Activated T-cell treated with anti-CD3 and anti-CD28 coated beads, Interleukin-2, amount 50 U/mL, for 1 hour (primary cell): ENCODE results near the gene RBM20.
"Not testable (repeated sequence)": the region's sequence is repeated elsewhere in the genome, so short reads cannot be mapped to it uniquely, and the experiment has no call there.

Experiments used
- DNase-seq: peaks from one replicate; pipeline ENCODE4 v3.0.0-alpha.2; 2020

RBM20 gene

DNA sequence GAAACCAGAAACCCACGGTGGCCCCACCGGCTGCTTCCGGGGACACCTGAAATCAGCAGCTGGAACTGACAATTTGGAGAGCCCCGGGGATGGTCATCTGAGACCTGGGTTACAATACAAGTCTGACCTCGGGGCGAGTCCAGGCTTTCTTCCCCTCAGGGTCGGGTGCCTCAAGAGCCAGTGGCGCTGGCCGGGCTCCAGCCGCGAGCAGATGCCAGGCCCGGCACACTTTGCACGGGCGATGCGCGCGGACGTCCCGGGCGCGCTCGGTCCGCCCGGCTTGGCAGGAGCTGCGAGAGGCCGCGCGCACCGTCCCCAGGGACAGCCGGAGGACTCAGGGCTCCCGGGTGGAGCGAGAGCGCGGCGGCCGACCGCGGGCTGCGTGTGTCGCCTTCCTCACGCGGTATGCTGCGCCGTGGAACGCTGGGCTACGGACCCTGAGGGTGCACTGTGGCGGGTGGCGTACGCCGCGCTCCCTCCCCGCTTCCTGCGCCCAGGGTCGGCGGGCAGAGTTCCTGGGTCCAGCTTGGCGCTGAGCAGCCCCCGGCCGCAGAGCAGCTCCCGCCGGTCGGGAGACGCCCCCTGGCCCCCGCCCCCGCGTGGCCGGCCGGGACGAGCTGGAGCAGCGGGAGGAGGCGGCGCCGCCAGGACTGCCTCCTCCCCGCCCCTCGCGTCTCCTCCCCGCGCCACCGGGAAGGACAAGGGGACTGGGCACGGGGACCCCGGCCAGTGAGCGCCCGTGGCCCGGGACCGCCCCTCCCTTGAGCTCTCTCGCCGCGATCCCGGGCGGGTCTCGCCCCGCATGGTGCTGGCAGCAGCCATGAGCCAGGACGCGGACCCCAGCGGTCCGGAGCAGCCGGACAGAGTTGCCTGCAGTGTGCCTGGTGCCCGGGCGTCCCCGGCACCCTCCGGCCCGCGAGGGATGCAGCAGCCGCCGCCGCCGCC is at the start of gene RBM20:
Gene RBM20 (plus strand): TSS at position 684 of the 945 bp plus-strand sequence. CDS start 119 bp downstream, at position 803.
- peak; percentile 46 for DNase-seq

DNA sequence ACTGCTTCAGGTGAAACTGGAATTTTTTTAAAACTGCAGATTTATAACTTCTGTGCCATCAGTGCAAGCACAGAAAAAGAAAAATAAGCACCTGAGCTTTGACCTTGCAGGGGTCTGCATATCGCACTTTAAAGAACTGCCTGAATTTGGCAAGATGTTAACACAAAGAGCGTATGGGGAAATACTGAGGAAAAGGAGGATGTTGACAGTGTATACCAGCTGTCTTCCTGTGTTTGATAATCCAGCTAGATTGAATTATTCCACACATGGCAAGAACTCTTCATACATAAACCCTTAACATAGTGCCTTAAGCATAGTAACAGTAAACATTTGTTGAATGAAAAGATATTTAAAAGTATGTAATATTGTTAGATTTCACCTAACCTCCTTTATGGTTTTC is 46.7 kb upstream of the RBM20 start:
- no peak for DNase-seq

DNA sequence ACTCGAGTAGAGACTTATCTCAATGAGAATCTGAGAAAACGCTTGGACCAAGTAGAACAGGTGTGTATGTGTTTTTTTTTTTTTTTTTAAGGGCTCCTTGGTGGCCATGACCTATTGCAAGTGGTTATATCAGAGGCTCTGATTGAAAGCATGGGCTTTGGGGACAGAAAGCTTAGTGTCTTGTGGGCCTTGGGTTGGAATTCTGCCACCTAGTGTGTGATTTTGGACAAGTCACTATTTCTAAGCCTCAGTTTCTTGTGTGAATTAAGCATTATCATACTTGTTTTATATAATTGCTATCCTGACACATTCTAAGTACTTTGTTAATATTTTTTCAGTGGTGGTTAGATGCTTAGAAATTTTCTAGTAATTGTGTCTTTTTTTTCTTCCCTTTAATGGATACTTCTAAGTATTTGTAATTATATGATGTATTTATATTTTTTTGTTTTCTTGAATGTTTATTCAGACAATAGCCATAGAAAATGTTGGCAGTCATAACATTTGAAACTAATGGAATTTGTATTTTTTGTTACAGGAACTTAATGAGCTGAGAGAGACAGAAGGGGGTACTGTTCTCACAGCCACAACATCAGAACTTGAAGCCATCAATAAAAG is 43.5 kb upstream of the RBM20 start:
- no peak for DNase-seq

DNA sequence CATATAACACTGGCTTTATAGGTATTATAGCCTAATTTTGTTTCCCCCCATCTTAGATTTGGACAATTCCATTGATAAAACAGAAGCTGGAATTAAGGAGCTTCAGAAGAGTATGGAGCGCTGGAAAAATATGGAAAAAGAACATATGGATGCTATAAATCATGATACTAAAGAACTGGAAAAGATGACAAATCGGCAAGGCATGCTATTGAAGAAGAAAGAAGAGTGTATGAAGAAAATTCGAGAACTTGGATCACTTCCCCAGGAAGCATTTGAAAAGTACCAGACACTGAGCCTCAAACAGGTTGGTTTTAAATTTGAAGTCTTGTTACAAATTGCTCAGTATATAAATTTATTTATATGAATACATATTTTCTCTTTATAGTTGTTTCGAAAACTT is 42.6 kb upstream of the RBM20 start:
- DNase-seq, result no peak

DNA sequence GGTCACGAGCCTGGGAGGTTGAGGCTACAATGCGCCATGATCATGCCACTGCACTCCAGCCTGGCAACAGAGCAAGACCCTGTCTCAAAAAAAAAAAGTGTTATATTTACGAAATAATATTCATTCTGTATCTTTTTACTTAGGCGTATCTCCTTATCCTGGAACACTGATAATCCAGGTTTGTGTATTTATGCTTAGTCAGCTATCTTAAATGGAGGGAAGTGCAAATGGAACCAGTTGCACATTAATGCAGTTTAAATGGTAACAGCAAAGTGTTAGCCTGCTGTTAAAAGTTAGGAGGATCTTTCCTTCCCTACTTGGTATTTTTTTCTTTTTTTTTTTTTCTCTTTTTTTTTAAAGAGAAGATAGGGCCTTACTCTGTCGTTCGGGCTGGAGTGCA is 36.0 kb upstream of the RBM20 start:
- no peak for DNase-seq

DNA sequence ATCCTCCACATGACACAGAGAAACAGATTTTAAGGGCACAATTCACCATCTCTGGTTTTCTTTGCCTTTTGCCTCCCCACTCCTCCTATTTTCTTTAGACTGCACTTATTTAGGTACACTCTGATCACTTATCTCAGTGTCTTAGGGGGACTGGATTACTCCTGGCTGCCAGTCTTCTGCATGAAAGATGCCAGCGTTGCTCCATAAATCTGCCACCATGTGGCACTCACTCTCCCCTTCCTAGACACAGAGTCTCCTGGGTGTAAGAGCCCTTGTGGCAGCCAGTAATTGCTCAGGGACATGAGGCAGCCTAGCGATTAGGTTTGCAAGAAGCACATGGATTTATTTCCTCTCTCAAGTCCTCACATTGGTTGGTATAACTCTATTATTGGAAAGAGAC is 34.5 kb upstream of the RBM20 start:
- no peak for DNase-seq

DNA sequence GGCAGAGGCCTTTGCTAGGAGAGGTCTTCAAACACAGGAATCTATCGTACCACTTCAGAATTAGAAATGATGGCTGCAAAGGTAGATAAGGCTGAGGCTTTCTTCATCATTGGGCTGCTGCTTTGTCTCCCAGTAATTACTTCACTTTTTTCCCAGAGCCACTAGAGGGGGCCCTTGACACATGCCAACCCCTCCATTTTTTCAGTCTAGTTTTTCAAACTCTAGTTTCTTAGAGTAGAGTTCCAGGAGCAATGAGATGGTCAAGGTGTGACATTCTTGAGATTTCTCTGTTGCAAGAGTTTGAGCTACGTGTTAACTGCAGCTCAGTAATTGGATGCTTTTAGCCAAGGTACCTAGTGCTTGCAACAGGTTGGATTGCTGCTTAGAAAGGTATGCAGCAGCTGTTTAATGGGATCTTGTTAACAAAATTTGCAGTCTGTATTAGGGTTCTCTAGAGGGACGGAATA is 33.8 kb upstream of the RBM20 start:
- DNase-seq, result peak; percentile 35

DNA sequence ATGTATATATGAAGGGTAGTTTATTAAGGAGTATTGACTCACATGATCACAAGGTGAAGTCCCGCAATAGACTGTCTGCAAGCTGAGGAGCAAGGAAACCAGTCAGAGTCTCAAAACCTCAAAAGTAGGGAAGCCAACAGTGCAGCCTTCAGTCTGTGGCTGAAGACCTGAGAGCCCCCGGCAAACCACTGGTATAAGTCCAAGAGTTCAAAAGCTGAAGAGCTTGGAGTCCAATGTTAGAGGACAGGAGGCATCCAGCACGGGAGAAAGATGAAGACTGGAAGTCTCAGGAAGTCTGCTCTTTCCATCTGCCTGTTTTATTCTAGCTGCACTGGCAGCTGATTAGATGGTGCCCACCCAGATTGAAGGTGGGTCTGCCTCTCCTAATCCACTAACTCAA is 33.4 kb upstream of the RBM20 start:
- DNase-seq, result not testable (repeated sequence)

DNA sequence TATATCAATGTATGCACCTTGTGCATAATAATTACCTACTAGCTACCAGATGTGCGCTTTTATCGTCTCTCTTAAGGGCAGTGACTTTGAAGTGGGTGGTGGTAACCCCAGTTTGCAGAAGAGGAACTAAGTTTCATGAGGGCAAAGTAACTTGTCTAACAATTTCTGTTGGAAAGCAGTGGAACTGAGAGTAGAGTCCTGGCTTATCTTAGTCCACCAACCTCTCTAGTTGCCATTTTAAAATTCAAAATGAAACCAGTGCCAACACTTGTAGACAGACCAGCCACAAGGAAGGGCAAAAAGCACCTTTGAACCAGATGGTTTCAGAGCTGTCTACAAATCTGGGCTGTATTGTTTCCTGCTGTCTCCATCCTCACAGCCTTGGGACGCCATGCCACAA is 32.0 kb upstream of the RBM20 start:
- no peak for DNase-seq

DNA sequence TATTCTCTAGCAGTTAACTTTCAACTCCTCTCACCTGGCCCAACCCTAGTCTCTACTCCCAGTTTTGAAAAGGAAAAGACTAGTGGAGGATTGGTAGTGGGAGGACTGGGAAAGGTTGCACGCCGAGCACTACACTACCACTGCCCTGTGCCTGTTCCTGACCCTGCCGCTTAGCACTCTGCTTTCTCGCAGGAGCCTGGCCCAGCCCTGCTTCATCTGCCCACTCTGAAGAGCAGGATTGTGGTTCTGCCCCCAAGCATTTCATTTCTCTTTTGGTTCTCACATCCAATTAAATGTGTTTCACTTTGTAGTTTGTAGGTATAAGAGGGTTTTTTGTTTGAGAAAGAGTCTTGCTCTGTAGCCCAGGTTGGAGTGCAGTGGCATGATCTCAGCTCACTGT is 31.5 kb upstream of the RBM20 start:
- no peak for DNase-seq

DNA sequence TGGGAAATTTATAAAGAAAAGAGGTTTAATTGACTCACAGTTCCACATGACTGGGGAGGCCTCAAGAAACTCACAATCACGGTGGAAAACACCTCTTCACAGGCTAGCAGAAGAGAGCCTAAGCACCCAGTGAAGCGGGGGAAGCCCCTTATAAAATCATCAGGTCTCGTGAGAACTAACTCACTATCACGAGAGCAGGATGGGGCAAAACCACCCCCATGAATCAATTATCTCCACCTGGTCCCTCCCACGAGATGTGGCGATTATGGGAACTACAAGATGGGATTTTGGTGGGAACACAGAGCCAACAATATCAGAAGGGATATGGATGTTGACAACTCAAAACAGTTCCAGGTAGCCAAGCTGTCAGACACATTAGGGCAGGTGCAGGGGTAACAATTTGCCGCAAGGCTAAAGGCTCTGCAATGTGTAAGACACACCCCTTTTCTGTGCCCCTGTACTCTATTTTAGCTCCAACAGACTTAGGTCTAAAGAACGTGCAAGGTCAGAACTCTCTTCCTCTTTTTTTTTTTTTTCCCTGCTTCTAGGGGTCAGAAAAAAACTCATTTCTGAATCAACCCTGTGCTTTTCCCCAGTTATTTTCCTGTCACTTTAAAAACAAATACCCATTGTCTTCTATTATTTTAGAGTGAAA is 30.7 kb upstream of the RBM20 start:
- no peak for DNase-seq

DNA sequence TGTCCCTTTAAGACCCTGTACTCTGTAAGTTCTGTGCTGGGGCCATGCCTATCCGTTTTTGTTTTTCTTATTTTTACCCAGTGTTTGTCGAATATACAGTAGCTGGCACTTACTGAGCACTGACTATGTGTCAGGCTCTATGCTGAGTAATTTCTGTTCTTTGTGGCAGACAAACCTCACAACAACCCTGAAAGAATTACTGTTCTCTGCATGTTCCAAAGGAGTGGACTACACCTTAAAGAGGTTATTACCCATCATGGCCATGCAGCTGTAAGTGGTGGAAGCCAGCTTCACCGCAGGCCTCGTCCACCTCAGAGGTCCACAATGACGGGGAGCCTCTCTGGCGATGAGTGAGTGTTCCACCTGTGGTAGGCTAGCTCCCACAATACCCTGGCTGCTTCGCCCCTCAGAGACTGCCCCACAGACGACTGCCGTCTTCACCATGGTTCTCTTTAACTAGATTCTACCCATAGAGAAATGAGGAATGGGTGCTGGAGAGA is 30.1 kb upstream of the RBM20 start:
- no peak for DNase-seq

DNA sequence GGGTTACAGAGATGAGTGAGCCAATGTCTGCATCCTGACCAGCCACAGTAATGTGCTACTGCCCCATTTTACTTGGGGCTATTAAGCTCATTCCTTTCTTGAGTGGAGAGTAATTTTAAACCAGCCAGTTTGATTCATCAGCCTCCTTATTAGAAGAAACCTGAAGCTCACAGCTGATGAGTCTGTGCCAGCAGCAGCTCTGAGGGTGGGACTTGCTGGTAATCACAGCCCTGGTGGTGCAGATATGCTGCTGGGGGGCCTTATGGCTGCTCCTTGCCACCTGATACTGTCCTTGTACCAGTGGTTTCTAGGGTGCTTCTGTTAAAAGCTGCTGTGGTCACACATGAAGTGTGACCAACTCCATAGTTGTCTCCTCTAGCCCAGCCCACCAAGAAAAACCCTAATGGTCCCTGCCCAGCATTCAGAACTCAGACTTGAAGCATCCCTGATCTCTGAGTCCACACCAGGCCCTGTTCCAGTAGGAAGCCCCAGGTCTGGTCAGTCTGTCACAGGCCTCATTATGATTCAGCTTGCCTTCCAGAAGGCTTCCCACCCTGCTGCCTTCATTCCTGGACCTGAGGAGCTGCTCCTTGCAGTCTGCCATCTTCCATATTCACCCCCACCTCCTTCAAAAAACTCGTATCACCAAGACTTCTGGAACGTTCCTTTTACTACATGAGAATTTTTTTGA is 28.9 kb upstream of the RBM20 start:
- DNase-seq, result no peak

DNA sequence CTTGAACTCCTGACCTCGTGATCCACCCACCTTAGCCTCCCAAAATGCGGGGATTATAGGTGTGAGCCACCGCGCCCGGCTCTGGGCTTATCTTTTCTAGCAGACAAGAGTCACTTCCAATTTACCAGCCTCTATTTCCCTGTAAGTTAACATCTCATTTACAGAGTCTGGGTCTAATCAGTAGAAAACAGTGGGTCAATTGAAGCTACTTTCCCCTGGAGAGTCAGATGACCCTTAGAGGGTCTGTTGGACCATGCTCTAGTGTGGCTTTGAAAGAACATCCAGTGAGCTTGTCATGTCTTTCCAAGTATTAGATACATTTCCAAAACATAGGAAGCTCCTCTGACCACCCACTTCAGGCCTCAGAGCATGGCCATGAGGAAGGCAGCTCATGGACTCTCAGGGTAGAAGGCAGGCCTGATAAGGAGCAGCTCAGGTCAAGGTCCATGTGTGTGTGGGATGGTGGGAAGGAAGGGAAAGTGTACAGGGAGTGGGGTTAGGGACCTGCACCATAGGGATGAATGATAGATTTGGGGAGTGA is 27.6 kb upstream of the RBM20 start:
- no peak for DNase-seq

DNA sequence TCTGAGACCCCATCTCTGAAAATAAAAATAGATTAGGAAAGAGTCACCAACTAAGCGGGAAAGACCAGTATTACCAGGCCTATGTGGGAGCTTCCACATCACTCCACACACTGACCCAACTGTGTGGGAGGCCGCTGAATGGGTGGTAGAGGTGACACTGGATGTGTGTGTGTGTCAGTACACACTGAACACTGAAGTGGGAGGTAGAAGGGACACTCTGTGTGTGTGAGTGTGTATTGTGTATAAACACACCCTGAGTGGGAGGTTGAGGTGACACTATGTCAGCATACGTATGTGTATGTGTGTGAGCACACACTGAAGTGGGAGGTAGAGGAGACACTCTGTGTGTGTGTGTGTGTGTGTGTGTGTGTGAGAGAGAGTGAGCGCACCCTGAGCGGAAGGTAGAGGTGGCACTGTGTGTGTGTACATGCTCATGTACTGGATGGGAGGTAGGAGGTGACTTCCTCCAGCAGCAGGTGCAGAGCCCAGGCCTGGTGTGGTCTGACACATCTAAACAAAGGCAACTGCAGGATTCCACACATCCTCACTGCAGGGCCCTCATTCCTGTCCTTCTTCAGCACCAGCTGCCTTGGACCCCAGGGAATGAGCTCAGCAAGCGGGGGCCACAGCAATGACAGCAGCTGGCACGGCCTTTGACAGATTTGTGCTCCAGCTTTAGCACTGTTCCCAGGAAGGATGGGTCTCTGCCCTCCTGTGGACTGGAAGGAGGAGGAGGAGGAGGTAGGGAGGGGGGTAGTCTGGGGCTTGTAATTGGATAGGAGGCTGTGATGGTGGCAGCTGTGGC is 26.5 kb upstream of the RBM20 start:
- no peak for DNase-seq

DNA sequence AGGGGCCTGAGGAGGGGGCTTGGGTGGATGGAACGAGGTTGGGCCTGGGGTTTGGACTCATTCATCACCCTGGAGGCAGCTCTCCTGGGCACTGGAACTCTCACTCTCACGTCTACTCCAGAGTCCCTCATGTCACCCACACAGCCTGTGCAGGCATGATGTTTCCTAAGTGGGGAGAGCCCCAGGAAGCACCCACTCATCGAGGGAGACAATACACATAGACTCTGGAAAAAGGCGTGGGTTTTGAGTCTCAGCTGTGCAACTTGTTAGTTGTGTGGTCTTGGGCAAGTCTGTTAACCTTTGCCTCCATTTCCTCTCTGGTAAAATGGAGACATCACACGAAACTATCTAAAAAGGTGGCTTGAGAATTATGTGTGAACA is 25.9 kb upstream of the RBM20 start:
- no peak for DNase-seq

DNA sequence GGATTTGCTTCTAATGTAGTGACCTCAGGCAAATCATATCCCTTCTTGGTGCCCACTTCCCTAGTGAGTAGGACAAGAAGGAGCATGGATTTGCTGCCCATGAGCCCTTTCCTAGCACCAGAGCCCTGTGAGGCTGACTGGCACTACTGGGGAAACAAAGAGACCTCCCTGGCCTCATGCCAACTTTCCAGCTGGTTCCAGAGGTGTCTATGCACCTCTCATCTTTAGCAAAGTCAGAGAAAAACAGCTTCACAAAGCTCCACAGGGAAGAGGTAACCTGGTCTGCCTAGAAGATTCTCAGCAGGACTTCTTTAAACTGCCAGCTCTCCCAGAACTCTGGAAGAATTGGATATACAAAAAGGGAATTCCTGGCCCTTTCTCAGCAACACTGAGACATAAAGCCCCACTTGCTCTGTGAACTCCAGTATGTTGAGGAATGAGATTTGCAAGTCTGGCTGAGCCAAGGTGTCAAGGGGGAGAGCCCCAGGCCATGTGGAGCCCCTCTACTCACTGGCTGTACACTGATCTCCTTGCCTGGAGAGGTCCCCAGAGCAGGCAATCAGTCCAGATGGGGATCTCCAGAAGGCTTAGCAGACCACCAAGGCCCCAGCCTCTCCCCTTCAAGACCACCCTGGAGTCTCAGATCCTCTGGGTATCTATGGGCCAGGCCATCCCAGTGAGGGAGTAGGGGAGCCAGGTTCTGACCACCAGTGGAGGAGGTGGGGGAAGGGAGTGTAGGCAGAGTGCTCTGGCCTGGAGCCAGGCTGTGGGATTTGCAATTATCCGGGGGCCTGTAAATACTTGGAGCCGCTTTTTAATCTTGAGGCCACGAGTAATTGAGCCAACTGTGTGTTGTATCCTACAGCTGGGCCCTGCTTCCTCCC is 24.4 kb upstream of the RBM20 start:
- DNase-seq, result no peak

DNA sequence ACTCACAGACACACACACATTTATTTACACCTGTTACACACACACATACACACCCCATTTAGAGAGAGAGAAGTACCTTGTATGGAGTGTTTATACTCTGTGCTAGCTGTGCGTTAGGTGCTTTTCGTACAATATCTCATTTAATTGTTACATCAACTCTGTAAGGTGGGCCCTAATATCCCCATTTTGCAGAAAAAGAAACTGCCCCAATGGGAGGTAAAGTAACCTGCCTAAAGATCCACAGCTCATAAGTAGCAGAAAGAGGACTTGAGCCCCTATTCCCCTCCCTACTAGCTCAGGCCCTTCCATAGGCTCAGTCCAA is 23.8 kb upstream of the RBM20 start:
- no peak for DNase-seq

DNA sequence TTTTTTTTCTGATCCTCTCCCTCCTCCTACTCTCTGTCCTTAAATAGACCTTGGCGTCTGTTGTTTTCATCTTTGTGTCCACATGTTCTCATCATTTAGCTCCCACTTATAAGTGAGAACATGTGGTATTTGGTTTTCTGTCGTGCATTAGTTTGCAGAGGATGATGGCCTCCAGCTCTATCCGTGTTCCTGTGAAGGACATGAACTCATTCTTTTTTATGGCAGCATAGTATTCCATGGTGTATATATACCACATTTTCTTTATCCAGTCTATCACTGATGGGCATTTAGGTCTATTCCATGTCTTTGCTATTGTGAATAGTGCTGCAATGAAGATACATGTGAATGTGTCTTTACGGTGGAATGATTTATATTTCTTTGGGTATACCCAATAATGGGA is 20.8 kb upstream of the RBM20 start:
- not testable (repeated sequence) for DNase-seq

DNA sequence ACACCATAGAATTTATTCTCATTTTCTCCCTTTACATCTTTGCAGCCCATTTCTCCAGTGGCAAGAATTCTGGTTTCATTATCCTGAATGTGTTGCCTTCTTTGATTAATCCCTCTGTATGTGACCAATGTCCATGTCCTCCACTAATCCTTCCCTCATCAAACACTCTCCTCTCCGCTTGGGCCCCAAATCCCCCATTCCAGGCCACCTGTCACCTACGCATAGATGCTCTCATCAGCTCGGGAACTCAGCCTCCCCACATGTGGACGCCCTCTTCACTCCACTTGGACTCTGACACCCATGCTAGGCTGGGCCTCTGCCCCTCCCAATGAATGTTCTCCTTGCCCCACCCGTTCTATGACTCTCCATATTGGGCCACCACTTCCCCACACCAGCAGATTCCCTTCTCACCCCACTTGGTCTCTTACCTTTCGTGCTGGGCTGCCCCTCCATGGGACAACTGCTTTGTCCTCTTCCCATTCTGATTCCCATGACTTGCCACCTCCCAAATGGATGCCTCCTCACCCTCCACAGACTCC is 18.7 kb upstream of the RBM20 start:
- no peak for DNase-seq
